ENCODE measurements around the gene FSTL4.

The FSTL4 gene

DNA sequence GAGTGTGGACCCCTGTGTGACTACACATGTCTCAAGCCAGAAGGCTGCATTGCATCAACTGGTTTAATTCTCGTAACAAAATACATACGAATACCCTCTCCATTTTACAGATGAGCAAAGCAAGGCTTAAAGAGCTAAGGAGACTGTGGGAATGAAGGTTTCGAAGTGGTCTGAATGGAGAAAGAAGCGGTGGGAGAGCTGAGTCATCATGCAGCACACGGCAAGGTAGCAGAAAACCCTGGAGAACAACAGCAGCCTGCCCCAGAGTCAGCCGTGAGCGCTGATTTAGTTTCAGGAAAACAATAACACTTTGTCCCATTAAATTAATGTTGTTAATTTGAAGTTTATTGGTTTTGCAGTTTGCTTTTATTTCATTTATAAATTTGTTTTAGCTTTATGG lies 336.7 kb downstream of the FSTL4 start:
- ATAC-seq, result no peak
- TF ChIP-seq PPARA (CRISPR knock-in tag; IDR thresholded peaks at IDR 0.05; ENCODE audit: borderline replicate concordance), result no peak
- TF ChIP-seq RARB (CRISPR knock-in tag; IDR thresholded peaks at IDR 0.05), result no peak
- TF ChIP-seq OSR1 (CRISPR knock-in tag; IDR thresholded peaks at IDR 0.05), result no peak
- TF ChIP-seq, protein P1, sequence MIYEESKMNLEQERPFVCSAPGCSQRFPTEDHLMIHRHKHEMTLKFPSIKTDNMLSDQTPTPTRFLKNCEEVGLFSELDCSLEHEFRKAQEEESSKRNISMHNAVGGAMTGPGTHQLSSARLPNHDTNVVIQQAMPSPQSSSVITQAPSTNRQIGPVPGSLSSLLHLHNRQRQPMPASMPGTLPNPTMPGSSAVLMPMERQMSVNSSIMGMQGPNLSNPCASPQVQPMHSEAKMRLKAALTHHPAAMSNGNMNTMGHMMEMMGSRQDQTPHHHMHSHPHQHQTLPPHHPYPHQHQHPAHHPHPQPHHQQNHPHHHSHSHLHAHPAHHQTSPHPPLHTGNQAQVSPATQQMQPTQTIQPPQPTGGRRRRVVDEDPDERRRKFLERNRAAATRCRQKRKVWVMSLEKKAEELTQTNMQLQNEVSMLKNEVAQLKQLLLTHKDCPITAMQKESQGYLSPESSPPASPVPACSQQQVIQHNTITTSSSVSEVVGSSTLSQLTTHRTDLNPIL (CRISPR knock-in tag; IDR thresholded peaks at IDR 0.05; ENCODE audit: low read depth), result no peak
- TF ChIP-seq, protein P2, sequence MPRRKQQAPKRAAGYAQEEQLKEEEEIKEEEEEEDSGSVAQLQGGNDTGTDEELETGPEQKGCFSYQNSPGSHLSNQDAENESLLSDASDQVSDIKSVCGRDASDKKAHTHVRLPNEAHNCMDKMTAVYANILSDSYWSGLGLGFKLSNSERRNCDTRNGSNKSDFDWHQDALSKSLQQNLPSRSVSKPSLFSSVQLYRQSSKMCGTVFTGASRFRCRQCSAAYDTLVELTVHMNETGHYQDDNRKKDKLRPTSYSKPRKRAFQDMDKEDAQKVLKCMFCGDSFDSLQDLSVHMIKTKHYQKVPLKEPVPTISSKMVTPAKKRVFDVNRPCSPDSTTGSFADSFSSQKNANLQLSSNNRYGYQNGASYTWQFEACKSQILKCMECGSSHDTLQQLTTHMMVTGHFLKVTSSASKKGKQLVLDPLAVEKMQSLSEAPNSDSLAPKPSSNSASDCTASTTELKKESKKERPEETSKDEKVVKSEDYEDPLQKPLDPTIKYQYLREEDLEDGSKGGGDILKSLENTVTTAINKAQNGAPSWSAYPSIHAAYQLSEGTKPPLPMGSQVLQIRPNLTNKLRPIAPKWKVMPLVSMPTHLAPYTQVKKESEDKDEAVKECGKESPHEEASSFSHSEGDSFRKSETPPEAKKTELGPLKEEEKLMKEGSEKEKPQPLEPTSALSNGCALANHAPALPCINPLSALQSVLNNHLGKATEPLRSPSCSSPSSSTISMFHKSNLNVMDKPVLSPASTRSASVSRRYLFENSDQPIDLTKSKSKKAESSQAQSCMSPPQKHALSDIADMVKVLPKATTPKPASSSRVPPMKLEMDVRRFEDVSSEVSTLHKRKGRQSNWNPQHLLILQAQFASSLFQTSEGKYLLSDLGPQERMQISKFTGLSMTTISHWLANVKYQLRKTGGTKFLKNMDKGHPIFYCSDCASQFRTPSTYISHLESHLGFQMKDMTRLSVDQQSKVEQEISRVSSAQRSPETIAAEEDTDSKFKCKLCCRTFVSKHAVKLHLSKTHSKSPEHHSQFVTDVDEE (CRISPR knock-in tag; IDR thresholded peaks at IDR 0.05), result no peak
- TF ChIP-seq ZNF8 (CRISPR knock-in tag; IDR thresholded peaks at IDR 0.05), result no peak
- TF ChIP-seq TCF4 (CRISPR knock-in tag; IDR thresholded peaks at IDR 0.05; ENCODE audit: borderline replicate concordance), result no peak
- no peak for TF ChIP-seq ZC3H10 (CRISPR knock-in tag; IDR thresholded peaks at IDR 0.05)
- TF ChIP-seq ZNF565 (CRISPR knock-in tag; conservative IDR thresholded peaks at IDR 0.05; ENCODE audit: low read depth), result no peak
- TF ChIP-seq, protein P3, sequence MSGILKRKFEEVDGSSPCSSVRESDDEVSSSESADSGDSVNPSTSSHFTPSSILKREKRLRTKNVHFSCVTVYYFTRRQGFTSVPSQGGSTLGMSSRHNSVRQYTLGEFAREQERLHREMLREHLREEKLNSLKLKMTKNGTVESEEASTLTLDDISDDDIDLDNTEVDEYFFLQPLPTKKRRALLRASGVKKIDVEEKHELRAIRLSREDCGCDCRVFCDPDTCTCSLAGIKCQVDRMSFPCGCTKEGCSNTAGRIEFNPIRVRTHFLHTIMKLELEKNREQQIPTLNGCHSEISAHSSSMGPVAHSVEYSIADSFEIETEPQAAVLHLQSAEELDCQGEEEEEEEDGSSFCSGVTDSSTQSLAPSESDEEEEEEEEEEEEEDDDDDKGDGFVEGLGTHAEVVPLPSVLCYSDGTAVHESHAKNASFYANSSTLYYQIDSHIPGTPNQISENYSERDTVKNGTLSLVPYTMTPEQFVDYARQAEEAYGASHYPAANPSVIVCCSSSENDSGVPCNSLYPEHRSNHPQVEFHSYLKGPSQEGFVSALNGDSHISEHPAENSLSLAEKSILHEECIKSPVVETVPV (CRISPR knock-in tag; IDR thresholded peaks at IDR 0.05), result no peak
- TF ChIP-seq, protein P4, sequence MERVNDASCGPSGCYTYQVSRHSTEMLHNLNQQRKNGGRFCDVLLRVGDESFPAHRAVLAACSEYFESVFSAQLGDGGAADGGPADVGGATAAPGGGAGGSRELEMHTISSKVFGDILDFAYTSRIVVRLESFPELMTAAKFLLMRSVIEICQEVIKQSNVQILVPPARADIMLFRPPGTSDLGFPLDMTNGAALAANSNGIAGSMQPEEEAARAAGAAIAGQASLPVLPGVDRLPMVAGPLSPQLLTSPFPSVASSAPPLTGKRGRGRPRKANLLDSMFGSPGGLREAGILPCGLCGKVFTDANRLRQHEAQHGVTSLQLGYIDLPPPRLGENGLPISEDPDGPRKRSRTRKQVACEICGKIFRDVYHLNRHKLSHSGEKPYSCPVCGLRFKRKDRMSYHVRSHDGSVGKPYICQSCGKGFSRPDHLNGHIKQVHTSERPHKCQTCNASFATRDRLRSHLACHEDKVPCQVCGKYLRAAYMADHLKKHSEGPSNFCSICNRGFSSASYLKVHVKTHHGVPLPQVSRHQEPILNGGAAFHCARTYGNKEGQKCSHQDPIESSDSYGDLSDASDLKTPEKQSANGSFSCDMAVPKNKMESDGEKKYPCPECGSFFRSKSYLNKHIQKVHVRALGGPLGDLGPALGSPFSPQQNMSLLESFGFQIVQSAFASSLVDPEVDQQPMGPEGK (CRISPR knock-in tag; IDR thresholded peaks at IDR 0.05; ENCODE audit: borderline replicate concordance), result no peak
- no peak for TF ChIP-seq SNAI2 (CRISPR knock-in tag; IDR thresholded peaks at IDR 0.05)
- TF ChIP-seq ZNF70 (CRISPR knock-in tag; IDR thresholded peaks at IDR 0.05), result no peak
- TF ChIP-seq BACH2 (CRISPR knock-in tag; IDR thresholded peaks at IDR 0.05; ENCODE audit: borderline replicate concordance), result no peak
- TF ChIP-seq, protein P5, sequence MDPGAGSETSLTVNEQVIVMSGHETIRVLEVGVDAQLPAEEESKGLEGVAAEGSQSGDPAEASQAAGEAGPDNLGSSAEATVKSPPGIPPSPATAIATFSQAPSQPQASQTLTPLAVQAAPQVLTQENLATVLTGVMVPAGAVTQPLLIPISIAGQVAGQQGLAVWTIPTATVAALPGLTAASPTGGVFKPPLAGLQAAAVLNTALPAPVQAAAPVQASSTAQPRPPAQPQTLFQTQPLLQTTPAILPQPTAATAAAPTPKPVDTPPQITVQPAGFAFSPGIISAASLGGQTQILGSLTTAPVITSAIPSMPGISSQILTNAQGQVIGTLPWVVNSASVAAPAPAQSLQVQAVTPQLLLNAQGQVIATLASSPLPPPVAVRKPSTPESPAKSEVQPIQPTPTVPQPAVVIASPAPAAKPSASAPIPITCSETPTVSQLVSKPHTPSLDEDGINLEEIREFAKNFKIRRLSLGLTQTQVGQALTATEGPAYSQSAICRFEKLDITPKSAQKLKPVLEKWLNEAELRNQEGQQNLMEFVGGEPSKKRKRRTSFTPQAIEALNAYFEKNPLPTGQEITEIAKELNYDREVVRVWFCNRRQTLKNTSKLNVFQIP (CRISPR knock-in tag; IDR thresholded peaks at IDR 0.05; ENCODE audit: borderline replicate concordance, low read depth), result no peak
- TF ChIP-seq TOX (CRISPR knock-in tag; IDR thresholded peaks at IDR 0.05; ENCODE audit: borderline replicate concordance), result no peak
- no peak for TF ChIP-seq ARNTL (CRISPR knock-in tag; IDR thresholded peaks at IDR 0.05; ENCODE audit: borderline replicate concordance, low read depth)
- no peak for TF ChIP-seq CSDC2 (CRISPR knock-in tag; IDR thresholded peaks at IDR 0.05)
- no peak for TF ChIP-seq GLIS3 (CRISPR knock-in tag; IDR thresholded peaks at IDR 0.05)

DNA sequence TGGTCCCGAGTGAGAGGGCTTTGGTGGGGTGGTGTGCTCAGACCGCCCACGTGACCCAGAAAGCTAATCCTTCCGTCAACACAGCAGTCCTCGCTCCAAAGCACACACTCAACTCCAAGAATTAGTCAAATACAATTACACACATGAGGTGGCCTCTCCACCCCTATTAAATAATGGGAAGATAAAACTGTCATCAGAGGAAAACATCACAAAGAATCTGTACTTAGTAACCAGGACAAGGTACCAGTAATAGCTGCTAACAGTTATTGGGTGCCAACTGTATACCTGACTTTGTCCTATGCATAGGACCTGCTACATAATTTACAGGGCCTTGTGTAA lies 337.8 kb downstream of the FSTL4 start:
- ATAC-seq, result no peak
- TF ChIP-seq ZFP30 (CRISPR knock-in tag; IDR thresholded peaks at IDR 0.05) (no peak), ZNF8 (CRISPR knock-in tag; IDR thresholded peaks at IDR 0.05) (no peak), ZNF70 (CRISPR knock-in tag; IDR thresholded peaks at IDR 0.05) (no peak)
- TF ChIP-seq, protein P3 (CRISPR knock-in tag; IDR thresholded peaks at IDR 0.05), result no peak
